GM19025 (cell line): ENCODE measurements around the gene DST.
"Not testable (repeated sequence)": the region's sequence is repeated elsewhere in the genome, so short reads cannot be mapped to it uniquely, and the experiment has no call there.

Source experiments
- ATAC-seq: cut with Tn5 transposase; IDR thresholded peaks from one replicate; pipeline ENCODE4 v1.9.1; 2021; ENCODE audit warnings: mild to moderate bottlenecking, low read depth, moderate library complexity; ENCODE audit not compliant: unreplicated experiment

Gene DST

DNA sequence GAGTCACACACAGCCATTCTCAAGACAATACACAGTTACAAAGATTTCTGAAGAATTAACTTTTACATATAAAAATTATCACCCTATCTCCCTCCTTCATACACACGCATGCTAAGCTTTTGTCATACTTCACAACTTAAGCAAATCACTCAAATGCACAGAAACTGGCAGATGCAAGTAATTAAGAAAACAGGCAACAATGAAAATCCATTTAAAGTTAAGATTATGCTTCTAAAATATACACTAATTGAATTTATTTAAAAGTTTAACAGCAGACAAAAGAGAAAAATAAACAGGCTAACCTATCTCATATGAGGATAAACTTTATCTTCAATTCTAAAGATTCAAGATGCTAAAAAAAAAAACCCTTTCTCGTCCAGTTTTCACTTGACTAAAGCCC, 68.4 kb downstream of the DST start:
- no peak for ATAC-seq

DNA sequence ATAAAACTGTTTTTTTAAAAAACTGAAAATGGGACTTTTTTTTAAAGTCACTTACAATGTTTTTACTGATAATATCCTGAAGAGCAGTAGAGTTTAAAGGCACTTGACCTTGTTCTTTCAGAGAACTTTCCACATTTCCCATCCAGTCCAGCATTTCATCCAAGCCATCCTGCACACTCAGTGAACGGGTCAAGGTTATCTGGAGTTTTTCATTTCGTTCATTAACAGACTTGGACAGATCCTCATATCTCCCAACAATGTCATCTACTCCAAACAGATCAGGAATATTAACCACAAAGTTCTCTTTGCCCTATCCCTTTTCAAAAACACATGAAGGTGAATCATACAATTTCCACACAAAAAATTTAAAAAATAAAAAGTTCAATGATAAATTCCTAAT, 69.1 kb downstream of the DST start:
- ATAC-seq = no peak

DNA sequence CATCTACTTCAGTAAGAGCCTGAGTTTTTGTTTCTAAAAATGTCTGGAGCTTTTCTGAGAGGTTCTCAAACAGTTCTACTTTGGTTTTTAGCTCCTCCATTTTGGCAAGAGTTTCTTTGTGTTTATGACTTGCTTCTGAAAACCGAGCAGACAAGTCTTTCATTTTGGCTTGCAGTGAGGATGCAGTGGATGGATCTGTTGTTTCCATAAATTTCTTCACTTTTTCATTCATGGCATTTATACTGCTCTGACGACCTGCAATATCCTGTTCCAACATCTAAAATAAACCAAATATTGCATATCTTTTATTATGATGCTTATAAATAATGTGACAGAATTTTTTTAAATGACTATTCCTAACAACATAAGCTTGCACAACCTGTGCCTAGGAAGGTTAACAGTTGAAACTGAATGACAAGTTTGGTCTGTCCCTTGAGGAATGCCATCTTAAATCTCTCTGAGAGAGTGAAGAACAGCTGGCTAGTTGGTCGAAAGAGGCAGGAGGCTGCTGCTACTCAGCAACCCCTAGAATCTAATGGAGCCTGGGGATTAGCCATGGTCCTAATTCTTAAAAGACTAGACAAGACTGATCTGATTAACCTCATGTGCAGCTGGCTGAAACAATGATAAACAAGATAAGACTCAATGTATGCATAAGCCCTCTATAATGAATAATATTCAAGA, 69.8 kb downstream of the DST start:
- ATAC-seq = no peak

DNA sequence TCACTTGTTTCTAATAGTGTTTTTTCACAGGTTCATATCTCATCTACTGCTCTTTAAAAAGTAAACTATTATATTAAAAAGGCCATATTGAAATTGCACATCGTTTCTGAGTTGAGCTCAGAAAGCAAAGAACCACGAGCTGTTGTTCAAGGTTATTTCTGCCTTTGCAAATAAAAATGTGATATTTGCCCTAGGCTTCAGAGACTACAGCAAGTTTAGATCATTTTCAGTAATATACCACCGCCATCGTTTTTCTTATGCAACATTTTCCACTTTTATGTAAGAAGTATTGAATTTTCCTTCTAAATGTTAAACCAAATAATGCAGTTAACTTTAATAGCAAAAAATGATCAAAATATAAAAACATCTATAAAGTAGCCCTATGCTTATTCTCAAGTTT, 71.1 kb downstream of the DST start:
- no peak for ATAC-seq

DNA sequence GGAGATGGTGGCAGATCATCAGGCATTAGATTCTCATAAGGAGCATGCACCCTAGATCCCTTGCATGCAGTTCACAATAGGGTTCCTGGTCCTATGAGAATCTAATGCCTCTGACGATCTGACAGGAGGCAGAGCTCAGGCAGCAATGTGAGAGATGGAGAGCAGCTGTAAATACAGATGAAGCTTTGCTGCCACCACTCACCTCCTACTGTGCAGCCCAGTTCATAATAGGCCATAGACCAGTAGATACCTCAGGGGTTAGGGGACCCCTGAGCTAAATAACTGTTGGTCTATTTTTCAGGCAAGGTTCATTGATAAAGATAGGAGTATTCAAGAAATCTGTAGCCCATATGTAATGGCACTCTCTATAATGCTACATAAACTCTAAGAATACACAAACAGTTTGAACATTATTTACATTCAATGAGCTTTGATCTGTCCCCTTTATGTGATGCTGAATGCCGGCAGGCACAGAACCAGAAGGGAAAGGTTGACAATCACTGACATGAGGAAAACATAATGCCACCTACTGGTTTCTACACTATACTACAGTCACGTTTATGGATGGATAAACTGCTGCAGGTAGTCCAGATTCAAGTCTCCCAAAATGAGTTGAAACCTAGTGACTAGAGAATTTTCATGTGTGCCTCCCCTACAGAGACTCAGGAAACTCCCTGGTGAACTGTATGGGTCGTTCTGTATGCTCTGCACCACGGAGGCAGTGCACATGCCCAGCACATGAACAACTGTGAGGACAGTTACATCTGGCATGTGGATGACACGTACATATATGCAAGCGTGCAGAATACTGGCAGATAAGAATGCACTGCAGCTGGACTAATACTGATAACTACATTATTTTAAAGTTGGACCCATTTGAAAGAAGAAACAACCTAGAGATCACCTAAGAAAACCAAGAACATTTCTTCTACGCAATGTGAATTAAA, 72.0 kb downstream of the DST start:
- peak; percentile 70 for ATAC-seq

GRCh38 chr6:56567501-56567900, 75.2 kb downstream of the DST start:
- ATAC-seq = no peak

DNA sequence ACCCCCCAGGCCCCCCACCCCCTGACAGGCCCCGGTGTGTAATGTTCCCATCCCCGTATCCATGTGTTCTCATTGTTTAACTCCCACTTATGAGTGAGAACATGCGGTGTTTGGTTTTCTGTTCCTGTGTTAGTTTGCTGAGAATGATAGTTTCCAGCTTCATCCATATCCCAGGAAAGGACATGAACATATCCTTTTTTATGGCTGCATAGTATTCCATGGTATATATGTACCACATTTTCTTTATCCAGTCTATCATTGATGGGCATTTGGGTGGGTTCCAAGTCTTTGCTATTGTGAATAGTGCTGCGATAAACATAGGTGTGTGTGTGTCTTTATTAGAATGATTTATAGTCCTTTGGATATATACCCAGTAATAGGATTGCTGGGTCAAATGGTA, 80.0 kb downstream of the DST start:
- not testable (repeated sequence) for ATAC-seq

DNA sequence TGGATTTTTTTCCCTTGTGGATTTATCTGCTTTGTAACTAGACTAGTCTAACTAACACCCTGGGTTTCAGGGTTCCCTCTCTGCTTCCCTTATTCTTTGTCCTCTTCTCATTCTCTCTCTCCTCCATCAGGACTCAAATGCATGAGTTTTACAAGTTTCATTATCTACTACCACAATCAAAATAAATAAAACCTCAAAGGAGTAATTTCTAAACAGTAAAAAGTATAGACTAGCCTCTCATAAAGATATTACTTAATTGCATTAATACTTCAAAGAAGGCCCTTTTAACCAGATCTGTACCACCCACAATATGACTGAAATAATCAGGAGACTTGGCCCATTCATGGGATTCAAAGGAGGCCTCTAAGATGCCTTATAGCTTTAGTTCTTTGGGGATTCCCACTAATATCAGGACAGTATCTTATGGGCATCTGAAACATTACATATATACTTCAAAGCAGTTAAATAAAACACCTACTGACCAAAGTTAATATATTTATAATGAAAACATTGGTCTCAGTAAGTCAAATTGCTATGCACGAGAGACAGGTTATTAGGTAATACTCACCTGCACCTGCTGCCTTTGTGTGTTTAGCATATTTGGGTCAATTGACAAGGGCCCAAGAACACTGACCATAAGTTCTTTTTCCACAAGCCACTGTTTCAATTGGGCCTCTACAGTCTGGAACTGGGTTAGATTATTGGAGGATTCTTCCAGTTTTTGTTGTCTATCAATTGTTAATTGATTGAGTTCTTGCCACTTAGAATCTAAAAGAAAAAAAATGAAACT, 85.7 kb downstream of the DST start:
- no peak for ATAC-seq

GRCh38 chr6:56555438-56555872, 87.2 kb downstream of the DST start:
- no peak for ATAC-seq

GRCh38 chr6:56552187-56553130, 90.2 kb downstream of the DST start:
- ATAC-seq = no peak

- no peak for ATAC-seq
Observed at GRCh38 chr6:56551409-56552120, 91.1 kb downstream of the DST start.

DNA sequence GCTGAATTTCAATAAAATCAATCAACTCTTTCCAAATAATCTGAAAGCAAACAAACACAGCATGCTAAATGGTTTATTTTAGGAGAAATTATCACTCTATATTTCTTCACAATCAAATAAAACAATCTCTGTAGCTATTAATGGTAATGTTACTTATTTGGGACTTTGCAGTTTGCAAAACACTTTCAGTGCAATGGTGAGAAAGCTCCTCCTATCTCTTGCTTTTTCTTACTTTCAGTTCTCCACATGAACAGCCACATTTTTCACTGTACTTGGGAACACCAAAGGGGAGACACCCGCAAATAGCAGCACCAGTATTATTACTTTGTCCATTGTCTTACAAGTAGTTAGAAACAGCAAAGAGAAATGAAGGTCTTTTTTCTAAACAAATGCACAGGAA, 92.4 kb downstream of the DST start:
- ATAC-seq = no peak

GRCh38 chr6:56549014-56549413, 93.7 kb downstream of the DST start:
- ATAC-seq = no peak

- no peak for ATAC-seq
Observed at GRCh38 chr6:56547687-56548086, 95.0 kb downstream of the DST start.

- peak; percentile 95 for ATAC-seq
Observed at GRCh38 chr6:56542364-56543331, 100.0 kb downstream of the DST start.

GRCh38 chr6:56541741-56542360, 100.8 kb downstream of the DST start:
- no peak for ATAC-seq

GRCh38 chr6:56541030-56541600, 101.6 kb downstream of the DST start:
- no peak for ATAC-seq
